Renal cortex interstitium (tissue), 11 donors: ENCODE data around the gene PHACTR2. TPM values are rescaled to one million over a fixed set of nuclear protein-coding genes. Genes with fewer than 3 reads are reported as not detected.
"Not testable (repeated sequence)": the region's sequence is repeated elsewhere in the genome, so short reads cannot be mapped to it uniquely, and the experiment has no call there.

Experiments used
- DNase-seq, 11 donors: peaks; one replicate each; pipeline ENCODE4 v3.0.0-alpha.2; 2013; ENCODE audit warnings: low read depth in 9 of 11, low spot score in 4 of 11; ENCODE audit errors: extremely low read depth in 1 of 11
- polyA plus RNA-seq, 3 donors: library from polyadenylated mRNA; unstranded; fragments of 120-200 nt; gene quantifications; one replicate each; pipeline ENCODE4 v1.2.1, GENCODE V29; 2013; ENCODE audit not compliant: insufficient read length in 3 of 3

PHACTR2 gene
- polyA plus RNA-seq, 3 donors: 31.0 to 36.4 (median 31.3) TPM

DNA sequence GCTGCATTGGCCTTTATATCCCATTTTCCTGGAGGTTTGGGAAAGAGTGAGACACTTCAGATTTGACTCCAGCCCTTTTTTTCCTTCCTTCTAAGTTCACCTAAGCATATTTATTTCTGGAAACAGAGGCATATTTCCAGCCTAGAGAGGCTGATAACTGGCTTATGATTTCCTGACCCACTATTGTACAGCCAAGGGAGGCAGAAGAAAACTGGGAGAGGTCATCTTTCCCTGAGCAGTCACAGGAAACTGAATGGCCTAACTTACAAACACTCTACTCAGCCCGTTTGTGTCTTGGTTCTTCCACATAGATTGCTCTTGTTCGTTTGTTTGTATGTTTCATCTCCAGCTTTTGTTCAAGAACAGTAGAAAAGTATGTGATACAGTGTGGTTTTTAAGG, 101.2 kb downstream of the PHACTR2 start:
- DNase-seq: no peak

DNA sequence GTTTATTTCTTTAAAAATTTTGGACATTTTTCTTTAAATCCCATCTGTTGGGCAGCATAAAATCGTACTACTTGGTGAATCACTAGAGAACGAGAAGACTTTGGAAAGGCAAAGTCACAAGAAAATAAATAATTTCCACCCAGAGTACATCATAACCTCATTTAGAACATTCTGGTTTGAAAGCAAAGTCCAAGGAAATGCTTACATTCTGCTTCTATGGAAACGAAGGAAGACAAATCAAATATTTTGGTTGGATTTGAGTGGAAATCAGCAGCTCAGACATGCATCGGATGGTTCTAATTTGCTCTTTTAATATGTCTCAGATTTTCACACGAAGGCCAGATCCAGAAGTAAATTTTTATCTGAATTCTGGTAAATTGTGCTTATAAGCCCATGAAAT, 104.7 kb downstream of the PHACTR2 start:
- no peak for DNase-seq

DNA sequence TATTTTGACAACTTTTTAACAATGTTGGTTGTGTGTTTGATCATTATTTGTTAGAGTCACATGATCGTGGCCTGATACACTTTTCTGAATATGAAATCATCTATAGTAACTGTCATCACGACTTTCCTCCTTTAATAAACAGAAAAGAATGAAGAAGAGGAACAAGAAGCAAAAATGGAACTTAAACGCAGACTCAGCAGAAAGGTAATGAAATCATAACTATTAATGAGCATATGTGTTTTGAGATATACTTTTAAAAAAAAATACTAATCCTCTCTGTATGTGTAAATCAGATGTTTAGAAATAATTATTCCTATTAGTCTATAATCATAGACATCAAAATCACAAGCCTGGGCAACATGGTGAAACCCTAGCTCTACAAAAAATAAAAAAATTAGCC, 105.3 kb downstream of the PHACTR2 start:
- DNase-seq: no peak

DNA sequence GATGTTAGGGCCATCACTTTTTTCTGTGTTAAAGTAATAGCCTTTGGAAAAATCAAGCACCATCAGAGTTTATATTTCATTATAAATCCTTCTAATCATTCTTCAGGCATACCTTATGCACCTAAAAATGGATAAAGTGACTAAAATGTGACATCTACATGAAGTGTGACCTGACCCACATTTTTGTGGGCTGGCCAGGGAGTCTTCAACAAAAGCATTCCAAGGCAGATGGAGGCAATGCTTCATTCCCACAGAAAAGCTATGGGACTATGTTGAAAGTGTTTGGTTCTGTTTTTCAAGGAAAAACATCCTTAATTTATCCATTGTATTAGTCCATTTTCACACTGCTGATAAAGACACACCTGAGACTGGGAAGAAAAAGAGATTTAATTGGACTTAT, 106.6 kb downstream of the PHACTR2 start:
- no peak for DNase-seq

DNA sequence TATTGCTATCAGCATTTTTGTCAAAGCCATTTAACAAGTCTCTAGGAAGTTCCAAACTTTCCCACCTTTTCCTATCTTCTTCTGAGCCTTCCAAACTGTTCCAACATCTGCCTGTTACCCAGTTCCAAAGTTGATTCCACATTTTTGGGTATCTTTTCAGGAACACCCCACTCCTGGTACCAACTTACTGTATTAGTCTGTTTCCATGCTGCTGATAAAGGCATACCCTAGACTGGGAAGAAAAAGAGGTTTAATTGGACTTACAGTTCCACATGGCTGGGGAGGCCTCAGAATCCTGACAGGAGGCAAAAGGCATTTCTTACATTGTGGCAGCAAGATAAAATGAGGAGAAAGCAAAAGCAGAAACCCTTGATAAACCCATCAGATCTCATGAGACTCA, 108.6 kb downstream of the PHACTR2 start:
- DNase-seq: not testable (repeated sequence)

DNA sequence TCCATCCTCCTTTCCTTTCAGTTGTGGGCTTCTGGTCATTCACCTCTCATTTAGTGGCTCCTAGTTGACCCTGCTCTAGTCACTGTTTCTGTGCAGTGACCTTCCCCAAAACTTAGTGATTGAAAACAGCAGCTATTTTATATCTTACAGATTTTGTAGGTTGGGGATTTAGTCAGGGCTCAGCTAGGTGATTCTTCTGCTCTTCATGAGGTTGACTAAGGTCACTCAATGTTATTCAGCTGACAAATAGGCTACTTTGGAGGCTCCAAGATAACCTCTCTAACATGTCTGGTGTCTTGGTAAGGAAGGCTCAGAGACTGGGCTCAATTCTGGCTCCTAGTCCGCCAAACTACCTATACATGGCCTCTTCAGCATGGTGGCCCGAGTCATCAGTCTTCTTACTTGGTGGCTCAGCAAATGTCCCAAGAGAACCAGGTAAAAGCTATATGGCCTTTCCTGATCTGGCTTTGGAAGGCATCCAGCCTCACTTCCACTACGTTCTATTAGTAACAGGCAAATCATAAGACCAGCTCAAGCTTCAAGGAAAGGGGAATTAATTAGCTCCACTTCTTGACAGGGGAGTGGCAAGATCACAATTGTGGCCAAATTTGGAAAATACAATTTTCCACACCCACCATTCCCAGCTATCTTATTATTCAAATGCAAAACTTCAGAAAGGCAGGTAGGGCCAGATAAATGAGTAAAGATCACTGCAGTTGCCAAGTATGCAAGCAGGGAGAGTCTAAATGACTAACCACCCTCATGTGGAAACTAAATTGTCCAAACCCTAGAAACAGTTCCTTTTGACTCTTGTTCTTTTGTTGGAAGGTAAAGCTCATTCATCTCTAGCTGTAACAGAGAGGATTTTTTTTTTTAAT, 114.9 kb downstream of the PHACTR2 start:
- DNase-seq: no peak

DNA sequence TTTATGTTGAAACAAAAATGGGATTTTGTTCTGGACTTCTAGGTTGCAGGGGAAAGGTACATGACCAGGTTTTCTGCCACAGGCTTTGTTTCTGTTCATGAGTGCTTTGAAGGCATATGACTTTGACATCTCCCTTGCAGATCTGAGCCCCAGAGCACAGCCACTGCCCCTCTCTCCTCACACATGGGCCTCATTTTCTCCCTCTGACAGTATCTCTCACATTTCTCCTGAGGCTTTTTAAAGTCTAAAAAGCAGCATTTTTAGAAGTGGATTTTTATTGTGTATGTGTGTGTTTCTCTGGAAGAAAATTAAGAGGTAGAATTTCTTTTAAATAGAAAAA, 115.5 kb downstream of the PHACTR2 start:
- DNase-seq: no peak

DNA sequence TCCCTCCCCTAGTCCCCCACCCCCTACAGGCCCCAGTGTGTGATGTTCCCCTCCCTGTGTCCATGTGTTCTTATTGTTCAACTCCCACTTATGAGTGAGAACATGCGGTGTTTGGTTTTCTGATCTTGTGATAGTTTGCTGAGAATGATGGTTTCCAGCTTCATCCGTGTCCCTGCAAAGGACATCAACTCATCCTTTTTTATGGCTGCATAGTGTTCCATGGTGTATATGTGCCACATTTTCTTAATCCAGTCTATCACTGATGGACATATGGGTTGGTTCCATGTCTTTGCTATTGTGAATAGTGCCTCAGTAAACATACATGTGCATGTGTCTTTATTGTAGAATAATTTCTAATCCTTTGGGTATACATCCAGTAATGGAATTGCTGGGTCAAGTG, 118.8 kb downstream of the PHACTR2 start:
- not testable (repeated sequence) for DNase-seq

DNA sequence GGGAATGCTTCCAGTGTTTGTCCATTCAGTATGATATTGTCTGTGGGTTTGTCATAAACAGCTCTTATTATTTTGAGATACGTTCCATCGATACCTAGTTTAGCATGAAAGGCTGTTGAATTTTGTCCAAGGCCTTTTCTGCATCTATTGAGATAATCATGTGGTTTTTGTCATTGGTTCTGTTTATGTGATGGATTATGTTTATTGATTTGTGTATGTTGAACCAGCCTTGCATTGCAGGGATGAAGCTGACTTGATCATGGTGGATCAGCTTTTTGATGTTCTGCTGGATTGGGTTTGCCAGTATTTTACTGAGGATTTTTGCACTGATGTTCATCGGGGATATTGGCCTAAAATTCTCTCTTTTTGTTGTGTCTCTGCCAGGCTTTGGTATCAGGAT, 120.7 kb downstream of the PHACTR2 start:
- not testable (repeated sequence) for DNase-seq

DNA sequence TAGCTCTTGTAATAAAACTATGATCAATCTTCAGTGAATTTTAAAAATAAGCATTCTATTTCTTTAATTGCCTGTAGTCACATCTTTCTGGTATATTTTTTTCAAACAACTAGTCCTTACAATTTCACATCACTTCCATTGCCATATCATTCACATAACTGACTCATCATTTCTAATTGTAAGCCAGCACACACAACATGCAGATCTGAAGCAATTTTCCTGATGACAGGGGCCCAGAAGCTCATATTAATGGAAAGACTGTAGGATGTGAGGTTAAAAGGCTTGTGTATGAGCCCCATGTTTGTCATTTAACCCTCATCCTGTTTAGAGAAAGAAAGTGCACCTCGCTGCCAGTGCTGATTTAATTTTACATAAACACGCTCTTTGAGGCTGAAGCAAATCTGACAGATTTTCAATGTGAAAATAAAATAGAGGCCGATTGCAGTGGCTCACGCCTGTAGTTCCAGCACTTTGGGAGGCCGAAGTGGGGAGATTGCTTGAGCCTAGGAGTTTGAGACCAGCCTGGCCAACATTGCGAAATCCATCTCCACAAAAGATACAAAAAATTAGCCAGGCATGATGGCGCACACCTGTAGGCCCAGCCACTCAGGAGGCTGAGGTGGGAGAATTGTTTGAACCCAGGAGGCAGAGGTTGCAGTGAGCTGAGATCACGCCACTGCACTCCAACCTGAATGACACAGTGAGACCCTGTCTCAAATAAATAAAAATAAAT, 125.2 kb downstream of the PHACTR2 start:
- no peak for DNase-seq

DNA sequence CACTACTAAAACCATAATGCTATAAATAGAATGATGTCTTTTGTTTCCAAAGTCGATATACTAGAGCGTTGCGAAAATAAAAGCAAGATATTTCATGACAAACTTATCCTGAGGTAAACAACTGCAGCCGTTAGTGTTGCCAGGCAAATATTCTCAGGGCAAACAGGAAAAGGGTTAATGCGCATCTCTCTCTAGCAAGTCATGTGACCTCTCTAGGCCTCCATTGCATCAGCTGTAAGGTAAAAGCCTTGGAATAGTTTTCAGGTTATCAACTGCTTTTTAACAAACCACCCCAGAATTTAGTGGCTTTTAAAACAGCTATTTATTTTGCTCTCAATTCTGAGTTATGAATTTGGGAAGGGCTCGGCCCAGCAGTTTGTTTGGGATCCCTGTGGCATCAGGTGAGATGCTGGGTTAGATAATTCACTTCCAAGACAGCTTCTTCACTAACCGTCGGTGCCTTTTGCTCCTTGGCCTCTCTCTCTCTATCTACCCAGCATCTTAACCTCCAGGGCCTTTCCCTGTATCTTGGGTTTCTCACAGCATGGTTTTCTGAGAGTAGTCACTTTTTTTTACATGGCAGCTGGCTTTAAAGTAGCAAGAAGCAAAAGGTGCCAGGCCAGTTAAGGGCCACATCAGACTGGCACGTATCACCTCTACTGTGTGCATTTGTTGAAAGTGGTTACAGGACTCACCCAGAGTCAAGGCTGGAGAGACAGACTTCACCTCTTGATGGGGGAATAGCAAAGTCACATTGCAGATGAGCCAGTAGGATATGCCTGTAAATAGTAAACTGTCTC, 126.2 kb downstream of the PHACTR2 start:
- DNase-seq: no peak

DNA sequence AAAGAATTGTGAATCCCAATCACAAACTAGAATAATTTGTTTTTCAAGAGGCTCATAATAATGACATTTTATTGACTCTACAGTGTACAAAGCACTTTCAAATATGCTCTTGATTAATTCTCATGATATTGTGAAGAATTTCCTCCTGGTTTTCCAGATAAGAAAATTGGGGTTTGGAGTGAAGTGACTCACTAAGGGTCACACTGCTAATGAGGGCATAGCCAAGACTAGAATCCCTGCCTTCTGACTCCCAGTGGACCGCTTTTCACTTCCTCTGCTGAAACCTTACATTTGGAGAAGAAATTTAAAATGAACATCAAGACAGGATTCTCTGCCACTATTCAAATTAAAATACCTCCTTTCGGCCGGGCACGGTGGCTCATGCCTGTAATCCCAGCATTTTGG, 127.1 kb downstream of the PHACTR2 start:
- DNase-seq: no peak

DNA sequence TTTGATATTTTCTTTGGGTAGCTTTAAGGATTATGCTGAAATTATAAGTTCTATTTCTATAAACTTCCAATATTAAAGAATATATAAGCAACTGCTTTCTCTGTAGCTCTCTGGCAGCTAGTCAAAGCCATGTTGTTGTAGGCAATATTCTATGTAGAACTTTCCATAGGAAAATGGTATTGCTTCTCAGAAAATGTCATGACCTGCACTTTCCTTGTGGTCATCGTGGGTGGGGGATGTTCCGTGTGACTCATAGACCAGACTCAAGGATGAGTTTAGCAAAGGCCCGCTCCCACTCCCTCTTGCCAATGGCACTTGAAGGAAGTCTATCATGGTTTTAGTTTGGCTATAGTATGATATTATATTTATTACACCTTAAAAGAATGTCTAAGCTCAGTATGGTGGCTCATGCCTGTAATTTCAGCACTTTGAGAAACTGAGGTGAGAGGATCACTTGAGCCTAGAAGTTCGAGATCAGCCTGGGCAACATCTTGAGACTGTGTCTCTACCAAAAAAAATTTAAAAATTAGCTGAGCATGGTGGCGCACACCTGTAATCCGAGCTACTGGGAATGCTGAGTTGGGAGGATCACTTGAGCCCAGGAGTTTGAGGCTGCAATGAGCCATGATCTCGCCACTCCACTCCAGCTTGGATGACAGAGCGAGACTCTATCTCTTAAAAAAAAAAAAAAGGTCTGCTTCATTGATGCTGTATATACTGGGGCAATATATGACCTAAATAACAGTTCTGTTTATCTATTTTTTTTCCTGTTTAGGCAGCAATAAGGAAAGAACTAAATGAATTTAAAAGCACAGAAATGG, 128.7 kb downstream of the PHACTR2 start:
- no peak for DNase-seq

DNA sequence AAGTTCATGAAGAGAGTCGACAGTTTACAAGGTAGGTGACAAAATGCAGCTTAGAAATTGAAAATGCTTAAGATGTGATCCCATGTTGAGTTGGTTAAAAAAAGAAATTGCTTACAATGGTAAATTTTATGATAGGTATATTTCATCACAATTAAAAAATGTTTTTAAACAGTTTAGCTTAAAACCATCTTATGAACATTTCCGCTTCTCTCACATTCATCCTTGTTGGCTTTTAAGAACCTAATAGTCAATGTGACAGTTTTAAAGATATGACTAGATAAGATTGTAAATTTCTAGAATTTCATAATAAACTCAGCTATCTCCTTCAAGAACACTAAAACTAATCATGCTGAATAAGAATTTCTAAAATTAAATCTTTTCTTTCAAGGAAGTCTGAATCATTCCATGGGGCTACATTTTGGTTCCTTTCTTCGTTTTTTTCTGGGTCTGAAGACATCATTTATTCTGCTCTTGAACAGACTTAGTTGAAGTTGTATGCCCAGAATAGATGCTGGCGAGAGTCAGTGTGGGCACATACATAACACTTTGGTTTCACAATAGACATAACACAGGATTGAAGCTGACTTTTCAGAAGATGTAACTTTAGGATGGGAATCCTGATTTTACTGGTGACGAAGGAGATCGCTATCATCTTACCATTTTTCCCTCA, 129.5 kb downstream of the PHACTR2 start:
- DNase-seq: no peak

DNA sequence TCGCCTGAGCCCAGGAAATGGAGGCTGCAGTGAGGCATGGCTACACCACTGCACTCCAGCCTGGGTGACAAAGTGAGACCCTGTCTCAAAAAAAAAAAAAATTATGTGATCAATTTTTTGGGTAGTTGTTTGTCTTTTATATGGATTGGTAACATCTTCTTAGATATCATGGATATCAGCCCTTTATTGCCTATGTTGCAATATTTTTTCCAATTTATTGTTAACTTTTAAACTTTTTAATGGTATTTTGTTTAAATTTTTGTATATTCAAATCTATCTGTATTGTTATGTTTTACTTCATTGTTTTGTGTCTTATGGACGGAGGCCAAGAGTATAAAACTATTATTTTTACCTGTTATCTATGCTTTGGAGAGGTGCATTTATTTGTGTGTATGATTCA, 133.0 kb downstream of the PHACTR2 start:
- no peak for DNase-seq

DNA sequence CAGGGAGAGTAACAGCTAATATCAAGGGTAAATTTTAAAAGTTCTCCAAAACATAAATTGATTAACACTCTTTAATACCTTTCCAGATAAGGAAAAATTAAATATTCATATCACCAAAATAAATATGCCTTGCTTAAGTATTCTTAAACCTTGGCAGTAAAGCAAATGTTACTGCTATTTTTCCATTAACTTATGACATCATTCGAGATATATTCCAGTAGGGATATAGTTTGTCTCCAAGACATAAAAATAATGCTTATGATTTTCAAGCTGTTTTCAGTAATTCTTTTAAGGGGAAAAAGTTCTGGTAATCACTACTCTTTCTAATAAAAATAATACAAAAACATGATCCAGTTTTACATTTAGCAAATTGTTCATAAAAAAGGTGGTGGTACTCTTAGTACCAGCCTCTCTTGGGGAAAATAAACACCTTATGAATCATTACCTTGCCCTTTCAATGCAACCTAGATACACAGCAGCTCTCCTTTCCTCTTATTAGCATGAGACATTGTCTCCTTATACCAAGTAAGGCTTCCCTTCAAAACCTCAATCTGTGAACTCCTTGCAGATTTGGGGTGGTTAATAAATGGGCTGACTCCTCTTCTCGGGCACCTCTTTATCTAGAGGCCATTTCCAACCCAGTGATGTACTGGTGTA, 133.9 kb downstream of the PHACTR2 start:
- no peak for DNase-seq

DNA sequence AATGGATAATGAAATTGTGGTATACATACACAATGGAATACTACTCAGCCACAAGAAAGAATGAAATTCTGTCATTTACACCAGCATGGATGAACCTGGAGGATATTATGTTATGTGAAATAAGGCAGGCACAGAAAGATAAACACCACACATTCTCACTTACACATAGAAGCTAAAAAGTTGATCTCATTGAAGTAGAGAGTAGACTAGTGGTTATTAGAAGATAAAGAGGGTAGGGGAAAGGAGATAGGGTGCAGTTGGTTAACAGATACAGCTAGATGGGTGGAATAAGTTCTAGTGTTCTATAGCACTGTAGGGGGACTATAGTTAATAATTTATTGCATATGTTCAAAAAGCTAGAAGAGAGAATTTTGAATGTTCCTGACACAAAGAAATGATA, 139.9 kb downstream of the PHACTR2 start:
- DNase-seq: no peak

DNA sequence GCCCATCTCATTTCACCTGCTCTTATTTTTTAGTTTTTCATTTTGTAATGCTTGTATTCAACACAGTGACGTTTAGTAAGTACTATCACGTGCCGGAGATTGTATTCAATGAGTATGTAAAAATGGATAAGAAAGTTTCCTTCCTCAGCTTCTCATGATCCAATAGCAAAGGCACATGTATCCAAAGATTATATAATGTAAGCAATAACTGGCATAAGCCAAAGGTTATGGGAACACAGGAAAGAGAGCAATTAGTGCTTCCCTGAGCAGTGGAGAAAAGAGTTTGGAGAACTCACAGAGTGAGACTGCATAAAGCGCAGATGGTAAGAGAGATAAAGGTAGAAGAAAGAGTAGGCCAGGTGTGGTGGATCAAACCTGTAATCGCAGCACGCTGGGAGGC, 143.6 kb downstream of the PHACTR2 start:
- no peak for DNase-seq
